HUES6 (cell line): Measurements from ENCODE around the gene NUDT6.
"Not testable (repeated sequence)": the region's sequence is repeated elsewhere in the genome, so short reads cannot be mapped to it uniquely, and the experiment has no call there.

Experiments
- H3K27ac ChIP-seq: 2 replicates; pipeline ENCODE4 v1.7.0; 2013; ENCODE audit warnings: low read depth, mild to moderate bottlenecking, low read length, inconsistent platforms
- H3K27me3 ChIP-seq: 2 replicates; pipeline ENCODE4 v1.6.1; 2013; ENCODE audit warnings: low read length; ENCODE audit not compliant: control insufficient read depth, insufficient read depth
- H3K36me3 ChIP-seq: 2 replicates; pipeline ENCODE4 v1.6.1; 2013; ENCODE audit warnings: low read length; ENCODE audit not compliant: control insufficient read depth, insufficient read depth
- H3K4me1 ChIP-seq: 2 replicates; pipeline ENCODE4 v1.6.1; 2013; ENCODE audit warnings: low read length; ENCODE audit not compliant: control insufficient read depth, insufficient read depth
- H3K4me3 ChIP-seq: 2 replicates; pipeline ENCODE4 v1.5.1; 2013; ENCODE audit warnings: low read depth, low read length
- H3K9ac ChIP-seq: one replicate; pipeline ENCODE4 v1.6.1; 2013; ENCODE audit warnings: mild to moderate bottlenecking, low read length
- H3K9me3 ChIP-seq: 2 replicates; pipeline ENCODE4 v1.6.1; 2013; ENCODE audit warnings: low read depth, low read length; ENCODE audit not compliant: control insufficient read depth, insufficient read depth

NUDT6 gene

GRCh38 chr4:122952028-122952427 lies 29.6 kb upstream of the NUDT6 start:
- no peak overlapping the region for H3K9ac ChIP-seq
- no peaks in the 10 kb centered on the region for H3K27me3 ChIP-seq
- H3K36me3 ChIP-seq: peaks cover 72% of the 10 kb centered on the region
- no peak overlapping the region for H3K27ac ChIP-seq
- no peaks in the 10 kb centered on the region for H3K9me3 ChIP-seq
- no peaks in the 10 kb centered on the region for H3K4me1 ChIP-seq
- H3K4me3 ChIP-seq: no peak overlapping the region

GRCh38 chr4:122948671-122949070 lies 26.3 kb upstream of the NUDT6 start:
- Histone ChIP-seq H3K4me1 (no peaks in the 10 kb centered on the region), H3K27ac (no peak overlapping the region), H3K9me3 (peaks cover 10% of the 10 kb centered on the region; the same call in 1 of the 2 replicates), H3K4me3 (no peak overlapping the region), H3K36me3 (peaks cover 81% of the 10 kb centered on the region), H3K9ac (no peak overlapping the region), H3K27me3 (no peaks in the 10 kb centered on the region)

- Histone ChIP-seq H3K9me3 (peaks cover 10% of the 10 kb centered on the region; the same call in 1 of the 2 replicates), H3K27me3 (no peaks in the 10 kb centered on the region), H3K4me3 (no peak overlapping the region), H3K9ac (no peak overlapping the region), H3K4me1 (no peaks in the 10 kb centered on the region), H3K27ac (no peak overlapping the region), H3K36me3 (peaks cover 56% of the 10 kb centered on the region)
Measured at GRCh38 chr4:122946142-122946541, 23.7 kb upstream of the NUDT6 start.

DNA sequence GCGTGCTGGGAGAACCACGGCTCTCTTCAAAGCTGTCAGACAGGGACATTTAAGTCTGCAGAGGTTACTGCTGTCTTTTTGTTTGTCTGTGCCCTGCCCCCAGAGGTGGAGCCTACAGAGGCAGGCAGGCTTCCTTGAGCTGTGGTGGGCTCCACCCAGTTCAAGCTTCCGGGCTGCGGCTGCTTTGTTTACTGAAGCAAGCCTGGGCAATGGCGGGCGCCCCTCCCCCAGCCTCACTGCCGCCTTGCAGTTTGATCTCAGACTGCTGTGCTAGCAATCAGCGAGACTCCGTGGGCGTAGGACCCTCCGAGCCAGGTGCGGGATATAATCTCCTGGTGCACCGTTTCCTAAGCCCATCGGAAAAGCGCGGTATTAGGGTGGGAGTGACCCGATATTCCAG lies 22.7 kb upstream of the NUDT6 start:
- H3K4me3 ChIP-seq, H3K9me3 ChIP-seq, H3K27ac ChIP-seq, H3K27me3 ChIP-seq, H3K9ac ChIP-seq, H3K4me1 ChIP-seq: not testable (repeated sequence)
- peaks cover 47% of the 10 kb centered on the region for H3K36me3 ChIP-seq

DNA sequence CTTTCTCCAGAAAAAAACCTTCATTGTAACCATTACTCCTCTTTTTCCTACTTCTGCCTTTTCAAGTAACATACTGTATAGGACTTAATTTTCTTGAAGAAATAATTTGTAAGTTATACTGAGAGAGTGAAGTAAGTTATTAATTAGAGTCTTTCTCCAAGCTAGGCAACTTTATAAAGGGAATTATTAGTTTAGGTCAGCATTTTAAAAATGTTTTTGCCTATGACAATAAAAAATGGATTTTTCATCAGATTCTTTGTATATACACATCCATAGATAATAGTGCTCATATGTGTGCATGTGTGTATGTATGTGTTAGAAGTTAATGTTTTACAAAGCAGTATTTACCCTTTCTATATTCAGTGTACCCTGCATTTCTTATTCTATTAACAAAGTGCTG lies 10.4 kb upstream of the NUDT6 start:
- Histone ChIP-seq H3K4me3 (no peak overlapping the region), H3K27me3 (no peaks in the 10 kb centered on the region), H3K9ac (no peak overlapping the region), H3K27ac (no peak overlapping the region), H3K4me1 (no peaks in the 10 kb centered on the region), H3K9me3 (no peaks in the 10 kb centered on the region), H3K36me3 (peaks cover 78% of the 10 kb centered on the region)

DNA sequence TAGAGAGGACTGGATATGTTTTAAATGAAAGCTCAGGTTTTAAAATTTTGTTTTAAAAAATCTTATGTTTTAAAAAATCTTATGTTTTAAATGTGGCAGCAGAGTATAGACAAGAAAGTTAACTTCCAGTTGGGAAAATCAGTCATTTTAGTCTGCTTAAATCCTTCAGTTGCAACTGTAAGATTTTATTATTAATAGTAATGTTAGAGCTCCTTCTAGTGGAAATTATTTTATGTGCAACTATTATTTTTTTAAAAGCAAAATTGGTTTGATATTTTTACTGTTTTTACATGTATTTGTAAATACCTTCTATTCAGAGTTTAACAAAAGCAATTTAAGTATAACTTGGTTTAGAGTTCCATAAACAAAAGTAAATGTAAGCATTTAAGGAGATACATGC lies 8.5 kb upstream of the NUDT6 start:
- Histone ChIP-seq H3K4me3 (no peak overlapping the region), H3K4me1 (no peaks in the 10 kb centered on the region), H3K27me3 (no peaks in the 10 kb centered on the region), H3K9me3 (no peaks in the 10 kb centered on the region), H3K36me3 (peaks cover 63% of the 10 kb centered on the region), H3K9ac (no peak overlapping the region), H3K27ac (no peak overlapping the region)

- H3K27ac ChIP-seq: no peak overlapping the region
- peaks cover 5% of the 10 kb centered on the region; the same call in 1 of the 2 replicates for H3K4me1 ChIP-seq
- H3K9ac ChIP-seq: no peak overlapping the region
- no peak overlapping the region for H3K4me3 ChIP-seq
- H3K9me3 ChIP-seq: no peaks in the 10 kb centered on the region
- no peaks in the 10 kb centered on the region for H3K27me3 ChIP-seq
- peaks cover 45% of the 10 kb centered on the region for H3K36me3 ChIP-seq
Measured at GRCh38 chr4:122928930-122929329, 6.5 kb upstream of the NUDT6 start.

DNA sequence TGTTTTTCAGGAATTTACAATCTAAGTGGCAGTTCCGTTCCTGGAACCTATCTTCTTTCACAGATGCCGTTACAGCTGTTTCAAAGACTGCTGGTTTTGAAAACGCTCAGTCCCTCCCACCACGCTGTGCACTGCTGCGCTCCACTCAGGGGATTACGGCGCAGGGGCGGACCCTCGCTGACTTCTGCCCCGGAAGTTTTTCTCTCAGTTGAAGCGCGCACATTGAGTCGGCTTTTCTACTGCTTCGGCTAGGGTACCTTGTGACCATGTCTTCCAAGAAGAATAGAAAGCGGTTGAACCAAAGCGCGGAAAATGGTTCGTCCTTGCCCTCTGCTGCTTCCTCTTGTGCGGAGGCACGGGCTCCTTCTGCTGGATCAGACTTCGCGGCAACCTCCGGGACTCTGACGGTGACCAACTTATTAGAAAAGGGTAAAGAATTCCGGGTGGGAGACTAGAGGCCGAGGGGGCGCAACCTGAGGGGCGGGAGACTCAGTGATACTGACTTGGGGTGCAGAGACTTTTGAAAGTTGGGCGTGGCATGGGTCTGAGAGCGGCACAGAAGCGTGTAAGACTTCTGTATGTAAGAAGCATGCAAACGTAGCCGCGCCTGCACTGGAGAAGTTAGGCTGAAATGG lies 597 bp upstream of the NUDT6 start:
- Histone ChIP-seq H3K9me3 (no peaks in the 10 kb centered on the region), H3K27me3 (no peaks in the 10 kb centered on the region), H3K36me3 (no peaks in the 10 kb centered on the region), H3K4me3 (peak overlapping the region; percentile 95), H3K4me1 (peaks cover 17% of the 10 kb centered on the region; the same call in 1 of the 2 replicates), H3K27ac (peak overlapping the region; percentile 64; the same call in 1 of the 2 replicates), H3K9ac (peak overlapping the region; percentile 93)

GRCh38 chr4:122921300-122921699 lies 1.1 kb downstream of the NUDT6 start:
- Histone ChIP-seq H3K9me3 (no peaks in the 10 kb centered on the region), H3K27me3 (no peaks in the 10 kb centered on the region), H3K4me1 (peaks cover 17% of the 10 kb centered on the region; the same call in 1 of the 2 replicates), H3K4me3 (peak overlapping the region; percentile 95), H3K27ac (no peak overlapping the region), H3K9ac (no peak overlapping the region), H3K36me3 (no peaks in the 10 kb centered on the region)

- no peak overlapping the region for H3K27ac ChIP-seq
Measured at GRCh38 chr4:122920473-122920872, 1.9 kb downstream of the NUDT6 start.

DNA sequence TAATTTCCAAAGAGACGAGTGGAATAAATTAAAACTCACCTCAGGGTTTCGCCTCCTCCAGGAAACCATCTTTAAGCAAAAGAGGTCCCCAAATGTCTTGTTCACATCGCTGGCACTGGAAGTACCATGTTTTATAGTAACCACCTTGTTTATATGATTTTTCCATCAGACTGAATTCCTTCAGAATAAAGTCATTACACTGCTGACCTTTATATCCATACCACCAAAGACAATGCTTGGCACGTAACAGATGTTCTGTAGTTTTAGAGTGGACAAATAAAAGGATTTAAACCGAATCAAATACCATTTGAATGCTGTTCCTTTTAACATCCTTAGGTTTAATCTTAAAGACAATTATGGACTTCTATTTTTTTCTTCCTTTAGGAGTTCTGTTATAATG lies 4.7 kb downstream of the NUDT6 start:
- Histone ChIP-seq H3K27ac (no peak overlapping the region), H3K4me3 (no peak overlapping the region), H3K4me1 (peaks cover 8% of the 10 kb centered on the region; the same call in 1 of the 2 replicates)

More at GRCh38 chr4:122920473-122920872, 1.9 kb downstream of the NUDT6 start:
- H3K36me3 ChIP-seq: no peaks in the 10 kb centered on the region
- H3K27me3 ChIP-seq: no peaks in the 10 kb centered on the region
- H3K4me1 ChIP-seq: peaks cover 17% of the 10 kb centered on the region; the same call in 1 of the 2 replicates
- H3K9me3 ChIP-seq: no peaks in the 10 kb centered on the region
- no peak overlapping the region for H3K9ac ChIP-seq
- no peak overlapping the region for H3K4me3 ChIP-seq

More for the DNA sequence above, 4.7 kb downstream of the NUDT6 start:
- Histone ChIP-seq H3K36me3 (no peaks in the 10 kb centered on the region), H3K27me3 (no peaks in the 10 kb centered on the region), H3K9ac (no peak overlapping the region), H3K9me3 (no peaks in the 10 kb centered on the region)
